HTERT RPE-1 (cell line): Measurements from ENCODE around the gene EXOC4.

ENCODE experiments used
- in situ Hi-C: fragments of 300-500 bp; cut with MboI; formaldehyde crosslinking; loops from 4 replicates; pipeline ENCODE4 v1.14.3; 2020; ENCODE audit warnings: low sequenced_read_pairs

Gene EXOC4

DNA sequence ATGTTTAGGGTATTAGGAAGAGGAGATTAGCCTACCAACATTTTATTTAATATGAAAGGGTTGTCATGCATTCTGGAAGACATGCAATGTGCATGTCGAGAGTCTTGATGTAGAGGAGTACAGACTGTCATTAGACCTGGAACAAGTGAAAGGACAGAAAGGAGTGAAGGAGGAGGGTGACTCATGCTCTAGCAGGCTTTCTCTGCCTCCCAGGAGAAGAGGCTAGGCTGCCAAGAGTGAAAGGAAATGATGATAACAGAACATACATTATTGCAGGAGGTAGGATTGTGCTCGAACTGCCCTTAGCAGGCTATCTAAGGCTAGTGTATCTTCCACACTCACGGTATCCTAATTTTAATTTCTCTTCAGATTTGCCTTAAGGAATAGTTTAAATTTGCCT, 228.8 kb downstream of the EXOC4 start:
- in situ Hi-C loops: no loop called here

DNA sequence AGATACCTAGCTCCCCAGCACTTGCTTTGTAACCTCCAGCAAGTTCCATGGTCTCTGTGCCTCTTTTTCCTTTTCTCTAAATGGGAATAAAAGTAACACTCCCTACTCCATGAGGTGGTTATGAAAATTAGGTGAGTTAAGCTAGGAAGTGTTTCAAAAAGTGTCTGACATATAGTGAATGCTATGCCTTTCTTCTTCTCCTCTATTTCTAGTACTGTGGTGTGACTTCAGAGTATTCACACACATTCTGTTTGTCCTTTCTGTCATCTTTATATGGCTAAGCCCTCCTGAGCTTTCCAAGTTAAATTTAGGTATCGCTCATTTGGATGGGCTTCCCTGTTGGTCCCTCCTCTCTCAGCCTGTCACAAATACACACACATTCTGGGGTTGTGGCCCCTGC, 229.7 kb downstream of the EXOC4 start:
- in situ Hi-C loops: no loop called here

DNA sequence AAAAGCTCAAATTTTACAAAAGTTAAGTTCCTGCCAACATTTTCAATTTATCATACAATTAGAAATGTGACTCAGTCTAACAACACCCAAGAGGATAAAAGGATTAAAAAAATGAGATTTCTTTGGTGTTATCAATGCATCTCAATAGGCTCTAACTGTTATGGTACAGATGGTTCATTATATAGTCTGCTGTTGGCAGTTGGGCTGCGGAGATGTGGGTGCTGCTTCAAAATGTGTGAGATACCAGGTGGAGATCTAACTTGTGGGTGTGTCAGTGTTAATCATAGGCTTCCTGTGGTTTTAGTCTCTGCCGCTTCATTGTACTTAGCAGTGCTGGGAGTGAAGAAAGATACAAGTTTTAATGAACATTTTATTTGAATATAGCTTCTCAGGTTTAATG, 231.2 kb downstream of the EXOC4 start:
- in situ Hi-C loops: no loop called here

DNA sequence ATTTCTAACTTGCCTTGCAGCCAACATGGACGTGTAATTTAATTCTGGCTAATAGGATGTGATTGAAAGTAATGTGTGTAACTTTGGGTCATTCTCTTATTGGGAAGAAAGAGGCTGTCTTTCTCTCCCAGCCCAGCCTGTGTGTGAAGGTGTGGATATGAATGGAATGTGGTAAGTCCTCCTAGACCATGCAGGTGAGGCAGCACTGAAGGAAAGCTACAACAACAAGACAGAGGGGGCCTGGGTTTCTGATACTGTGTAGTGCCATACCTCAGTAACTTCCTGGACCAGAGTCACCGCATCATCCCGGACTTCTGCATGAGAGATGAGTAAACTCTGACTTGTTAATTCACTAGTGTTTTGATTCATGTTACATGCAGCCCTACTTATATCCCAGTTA, 237.0 kb downstream of the EXOC4 start:
- in situ Hi-C loops: no loop called here

DNA sequence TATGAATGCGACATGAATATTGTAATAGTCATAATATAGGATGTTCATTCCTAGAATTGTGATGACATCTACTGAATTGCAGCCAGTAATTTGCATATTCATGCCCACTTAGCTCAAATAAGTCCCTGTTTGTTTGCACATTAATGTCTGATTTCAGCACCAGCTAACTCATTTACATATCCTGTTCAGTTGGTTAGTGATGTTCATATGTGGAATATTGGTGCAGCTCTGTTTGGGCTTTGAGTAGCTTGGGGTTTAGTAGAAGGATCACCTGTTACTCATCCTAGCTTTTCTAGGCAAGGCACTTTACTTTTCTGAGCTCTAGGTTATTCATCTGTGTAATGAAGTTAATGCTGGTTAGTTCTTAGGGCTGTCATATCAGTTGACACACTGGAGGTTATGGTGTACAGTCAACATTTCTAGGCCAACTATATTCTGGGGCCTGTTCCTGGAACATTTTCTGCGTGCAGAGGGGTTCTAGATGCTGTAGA, 238.4 kb downstream of the EXOC4 start:
- in situ Hi-C loops: no loop called here

DNA sequence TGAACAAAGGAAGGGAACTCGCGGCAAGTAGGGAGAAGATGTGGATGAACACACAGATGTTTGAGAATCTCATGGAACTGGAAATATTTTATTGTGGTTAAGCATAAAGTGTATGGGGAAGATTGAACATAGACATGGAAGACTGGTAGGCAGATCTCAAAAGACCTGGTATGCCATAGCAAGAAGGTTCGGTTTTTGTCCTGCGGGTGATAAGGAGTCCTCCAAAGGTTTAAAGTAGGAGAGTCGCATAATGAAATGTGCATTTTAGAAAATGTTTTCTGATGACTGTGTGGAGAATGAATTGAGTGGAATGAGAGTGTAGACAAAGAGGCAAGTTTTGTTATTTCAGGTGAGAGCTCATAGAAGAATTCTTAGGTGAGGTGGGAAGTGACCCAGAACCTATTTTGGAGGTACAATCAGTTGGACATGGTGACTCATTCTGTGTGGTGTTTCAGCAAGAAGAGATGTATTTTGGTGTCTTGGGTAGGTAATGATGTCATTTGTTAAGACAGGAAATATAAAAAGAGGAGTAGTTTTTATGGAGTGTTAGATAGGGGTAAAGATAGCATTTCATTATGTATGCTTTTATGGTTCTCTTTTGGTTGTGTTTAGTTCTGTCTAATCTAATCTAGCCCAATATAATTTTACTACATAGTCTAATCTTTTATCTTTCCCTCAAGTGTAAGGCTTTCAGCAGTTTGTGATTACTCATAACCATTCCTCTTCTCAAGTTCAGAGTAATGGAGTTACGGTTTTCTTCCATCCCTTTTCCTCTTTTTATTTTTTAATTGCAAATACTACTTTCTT, 239.2 kb downstream of the EXOC4 start:
- in situ Hi-C loops: no loop called here

DNA sequence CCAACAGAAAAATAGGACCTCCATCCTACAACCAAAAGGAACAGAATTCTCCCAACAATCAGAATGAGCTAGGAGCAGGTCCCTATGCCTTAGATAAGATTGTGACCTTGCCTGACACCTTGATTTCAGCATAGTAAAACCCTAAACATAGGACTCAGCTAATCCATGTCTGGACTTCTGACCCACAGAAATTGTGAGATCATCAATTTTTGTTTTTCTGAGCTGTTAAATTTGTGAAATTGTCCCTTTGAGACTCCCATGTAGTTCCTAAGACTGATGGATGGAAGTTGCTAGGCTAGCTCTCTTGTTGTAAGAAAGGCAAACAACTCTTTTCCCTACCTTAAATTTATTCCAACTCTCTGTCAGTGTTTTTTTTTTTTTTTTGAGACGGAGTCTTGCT, 244.2 kb downstream of the EXOC4 start:
- in situ Hi-C loops: no loop called here

DNA sequence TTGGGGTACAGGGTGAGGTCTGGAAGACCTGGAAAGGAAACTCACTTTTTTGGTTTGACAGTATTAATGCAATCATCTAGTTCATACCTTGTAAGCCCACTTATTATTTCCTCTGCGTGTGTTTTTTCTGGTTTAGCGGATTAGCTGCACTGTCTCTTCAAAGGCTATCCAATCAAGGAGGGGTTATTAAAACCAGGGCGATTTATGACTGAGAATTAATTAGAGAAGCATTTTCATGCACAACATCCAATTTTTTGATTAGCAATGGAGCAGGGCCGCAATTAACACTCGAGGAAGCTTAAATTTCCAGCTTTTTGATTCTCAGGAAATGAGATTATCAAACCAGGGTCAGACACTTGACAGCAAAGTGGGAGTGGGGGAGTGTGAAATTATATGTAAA, 248.9 kb downstream of the EXOC4 start:
- in situ Hi-C loops: no loop called here

DNA sequence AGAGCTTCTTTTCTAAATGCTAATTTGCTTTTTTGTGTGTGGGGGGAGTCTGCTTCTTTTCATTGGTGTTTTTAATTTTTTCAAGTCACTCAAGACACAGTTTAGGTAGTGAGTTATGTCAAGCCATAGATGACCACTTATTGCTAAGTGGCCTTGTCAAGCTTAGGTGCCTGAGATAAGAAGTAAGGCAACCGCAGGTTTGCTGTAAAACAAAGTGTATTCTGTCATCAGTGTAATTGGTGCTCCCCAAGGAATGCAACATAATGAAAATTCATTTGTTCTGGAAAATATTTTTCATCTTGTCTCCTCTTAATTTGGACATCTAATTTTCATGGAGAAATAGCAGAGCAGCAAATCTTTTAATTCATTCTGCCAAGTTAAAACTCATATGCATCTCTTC, 249.6 kb downstream of the EXOC4 start:
- in situ Hi-C loops: no loop called here

DNA sequence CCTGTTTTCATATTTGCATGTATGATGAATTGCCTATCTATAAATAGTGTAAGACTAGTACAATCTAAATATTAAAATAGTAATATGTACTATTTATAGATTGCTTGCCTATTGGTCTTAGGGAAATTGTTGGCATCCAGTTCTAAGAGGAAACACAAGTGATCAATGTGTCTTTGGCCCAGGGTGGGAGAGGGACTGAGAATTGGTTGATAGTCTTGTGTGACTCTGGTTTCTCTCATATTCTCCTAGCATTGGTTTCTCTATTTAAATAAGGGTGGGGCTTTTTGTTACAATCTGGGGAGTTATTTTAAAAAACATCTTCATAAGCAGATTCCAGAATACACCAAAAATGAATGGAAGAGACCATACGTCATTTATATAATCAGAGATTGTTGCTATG, 250.1 kb downstream of the EXOC4 start:
- in situ Hi-C loops: no loop called here

DNA sequence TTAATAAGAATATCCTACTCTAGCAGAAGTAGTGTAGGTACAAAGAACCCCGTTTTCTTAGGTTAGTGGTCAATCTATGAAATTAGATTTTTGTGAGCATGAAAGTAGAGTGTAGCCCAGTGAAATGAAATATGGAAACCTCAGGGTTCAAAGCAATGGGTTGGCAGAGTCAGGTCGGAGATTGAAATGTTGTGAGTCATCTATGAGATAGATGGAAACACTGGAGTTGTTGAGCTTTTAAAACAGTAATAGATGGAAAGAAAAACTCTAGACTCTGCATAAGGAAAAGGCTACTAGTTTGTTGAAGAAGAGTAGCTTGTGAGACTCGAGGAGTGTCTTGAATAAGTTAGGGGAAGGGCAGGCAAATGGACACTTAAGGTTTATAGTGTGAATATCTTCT, 251.9 kb downstream of the EXOC4 start:
- in situ Hi-C loops: no loop called here

DNA sequence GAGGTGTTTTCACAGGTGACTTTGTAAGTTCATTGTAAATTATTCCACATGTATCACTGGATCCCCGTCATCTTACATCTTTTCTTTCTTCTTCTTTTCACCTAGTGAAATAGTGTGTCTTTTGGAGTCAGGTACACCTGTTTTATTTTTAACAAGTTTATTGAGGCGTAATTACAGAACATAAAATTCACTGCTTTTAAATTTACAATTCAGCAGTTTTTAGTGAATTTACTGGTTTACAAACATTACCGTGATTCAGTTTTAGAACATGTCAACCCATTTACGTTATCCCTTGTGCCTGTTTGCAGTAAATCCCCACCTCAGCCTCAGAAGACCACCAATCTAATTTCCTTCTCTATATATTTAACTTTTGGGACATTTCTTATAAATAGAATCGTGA, 256.9 kb downstream of the EXOC4 start:
- in situ Hi-C loops: no loop called here

DNA sequence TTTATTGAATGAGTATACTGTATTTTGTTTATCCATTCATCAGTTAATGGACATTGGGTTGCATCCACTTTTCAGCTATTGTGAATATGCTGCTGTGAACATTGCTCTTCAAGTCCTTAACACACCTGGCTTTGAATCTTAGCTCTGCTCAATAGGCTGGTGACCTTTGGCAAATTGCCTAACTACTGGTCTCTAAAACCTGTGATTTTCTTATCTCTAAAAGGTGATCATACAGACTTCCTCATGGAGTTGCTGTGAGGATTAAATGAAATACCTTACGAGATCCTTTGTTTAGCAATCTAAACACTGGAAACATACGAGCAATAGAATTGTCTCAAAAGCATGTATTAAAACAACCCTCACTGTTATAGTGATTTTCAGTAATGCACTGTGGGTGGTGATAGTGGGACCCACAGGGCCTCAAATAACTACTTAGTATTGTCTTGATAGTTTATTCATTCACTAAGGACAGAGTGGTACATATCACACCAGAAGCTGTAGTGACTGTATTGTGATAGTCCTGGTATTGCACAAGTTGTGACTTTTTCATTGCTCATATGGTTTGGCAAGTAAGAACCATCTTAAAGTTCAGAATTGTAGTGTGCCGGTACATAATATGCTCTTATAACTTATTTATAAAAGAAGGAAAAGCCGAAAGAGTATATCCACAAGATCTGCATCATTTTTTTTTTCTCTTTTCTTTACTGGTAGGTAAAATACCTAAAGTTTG, 257.6 kb downstream of the EXOC4 start:
- in situ Hi-C loops: no loop called here

DNA sequence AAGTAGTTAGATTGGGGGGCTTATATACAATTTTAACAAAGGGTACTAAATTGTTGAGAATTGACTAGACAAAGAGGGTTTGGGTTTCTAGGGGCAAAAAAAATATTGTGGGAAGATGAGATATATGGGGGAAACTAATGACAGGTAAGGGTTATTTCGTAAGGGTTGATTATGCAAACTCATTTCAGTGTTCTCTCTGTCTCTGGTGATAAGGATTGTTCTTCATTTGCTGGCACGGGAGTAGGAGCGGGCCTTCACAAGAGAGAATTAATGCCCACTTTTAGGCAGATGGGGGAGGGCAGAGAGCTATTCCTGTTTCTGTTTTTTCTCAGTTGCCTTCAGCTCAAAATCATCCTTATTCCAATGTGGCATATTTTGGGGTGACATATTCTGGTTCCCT, 258.4 kb downstream of the EXOC4 start:
- in situ Hi-C loops: no loop called here

DNA sequence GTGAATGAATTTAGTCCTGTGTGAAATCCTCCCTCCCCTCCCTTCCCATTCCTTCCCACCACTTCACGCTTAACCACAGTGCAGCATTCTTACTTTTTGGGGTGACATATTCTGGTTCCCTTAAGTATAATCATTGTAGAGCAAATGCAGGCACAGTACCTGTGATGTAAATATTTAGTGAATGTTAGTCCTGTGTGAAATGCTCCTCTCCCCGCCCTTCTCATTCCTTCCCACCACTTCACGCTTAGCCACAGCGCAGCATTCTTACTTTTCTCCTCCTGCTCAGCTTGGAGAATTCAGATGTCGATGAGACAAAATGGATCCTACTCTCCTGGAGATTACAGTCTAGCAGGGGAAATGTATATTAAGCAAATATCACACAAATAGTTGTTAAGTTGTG, 258.8 kb downstream of the EXOC4 start:
- in situ Hi-C loops: no loop called here

DNA sequence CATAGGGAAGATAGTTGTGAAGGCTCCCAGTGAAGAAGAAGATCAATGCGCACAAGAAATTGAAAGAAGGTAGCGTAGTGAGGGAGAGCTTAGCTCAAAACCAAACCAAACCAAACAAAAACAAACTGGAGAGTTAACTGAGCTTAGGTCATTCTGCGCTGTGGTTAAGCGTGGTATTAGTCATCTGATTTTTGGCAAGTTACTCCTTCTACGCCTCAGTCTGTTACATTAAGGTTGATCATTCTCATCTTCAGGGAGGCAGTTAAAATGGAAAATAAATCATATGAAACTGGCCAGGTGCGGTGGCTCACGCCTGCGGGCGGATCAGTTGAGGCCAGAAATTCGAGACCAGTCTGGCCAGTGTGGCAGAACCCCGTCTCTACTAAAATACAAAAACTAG, 259.7 kb downstream of the EXOC4 start:
- in situ Hi-C loops: no loop called here

DNA sequence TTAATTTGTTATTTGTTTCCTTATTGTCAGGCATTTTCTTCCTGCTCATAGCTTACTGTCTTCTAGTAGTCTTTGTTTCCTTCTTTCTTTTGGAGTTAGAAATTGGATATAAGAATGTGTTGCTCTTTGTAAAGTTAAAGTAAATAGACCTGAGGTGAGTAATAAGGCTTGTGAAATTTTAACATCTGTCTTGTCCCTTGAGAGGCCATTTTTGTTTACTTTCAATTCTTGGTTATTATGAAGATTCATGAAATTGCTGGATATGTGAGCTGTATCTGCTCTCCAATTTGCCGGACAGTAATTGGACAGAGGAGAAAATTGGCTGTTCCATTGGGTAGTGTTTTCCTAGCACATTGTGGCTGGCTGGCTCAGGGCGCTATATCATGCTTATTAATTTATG, 260.7 kb downstream of the EXOC4 start:
- in situ Hi-C loops: no loop called here

DNA sequence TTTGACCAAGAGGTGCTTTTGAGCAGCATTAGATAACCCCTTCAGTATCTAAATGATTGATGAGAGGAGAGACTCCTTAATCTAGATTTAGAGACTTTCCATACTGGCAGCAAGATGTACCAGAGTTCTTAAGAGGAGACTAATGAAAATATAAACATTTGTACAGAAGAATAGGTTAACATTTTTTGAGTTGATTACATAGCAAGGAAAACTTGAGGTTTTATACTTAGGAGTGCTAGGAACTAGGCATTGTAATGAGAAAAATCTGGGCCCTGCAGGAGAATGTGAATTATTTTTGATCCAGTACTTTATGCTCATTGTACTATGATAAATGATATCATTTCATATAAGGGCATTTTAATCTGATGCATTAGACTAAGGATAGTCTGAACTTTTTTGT, 261.7 kb downstream of the EXOC4 start:
- in situ Hi-C loops: no loop called here

DNA sequence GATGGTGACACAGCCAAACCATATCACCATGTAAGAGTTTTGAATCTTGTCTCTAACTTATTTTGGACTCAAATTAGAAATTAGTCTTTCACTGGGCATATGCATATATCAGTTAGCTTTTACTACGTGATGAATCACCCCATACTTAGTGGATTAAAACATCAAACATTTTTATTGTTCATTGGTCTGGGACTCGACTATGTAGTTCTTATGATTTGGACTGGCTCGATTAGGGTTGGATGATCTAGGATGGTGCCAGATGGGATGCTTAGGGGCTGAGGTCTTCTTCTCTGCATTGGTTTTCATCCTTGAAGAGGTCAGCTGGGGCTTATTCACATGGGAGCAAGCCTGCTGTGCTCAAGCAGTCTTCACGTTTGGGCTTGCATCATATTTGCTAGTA, 264.9 kb downstream of the EXOC4 start:
- in situ Hi-C loops: no loop called here

DNA sequence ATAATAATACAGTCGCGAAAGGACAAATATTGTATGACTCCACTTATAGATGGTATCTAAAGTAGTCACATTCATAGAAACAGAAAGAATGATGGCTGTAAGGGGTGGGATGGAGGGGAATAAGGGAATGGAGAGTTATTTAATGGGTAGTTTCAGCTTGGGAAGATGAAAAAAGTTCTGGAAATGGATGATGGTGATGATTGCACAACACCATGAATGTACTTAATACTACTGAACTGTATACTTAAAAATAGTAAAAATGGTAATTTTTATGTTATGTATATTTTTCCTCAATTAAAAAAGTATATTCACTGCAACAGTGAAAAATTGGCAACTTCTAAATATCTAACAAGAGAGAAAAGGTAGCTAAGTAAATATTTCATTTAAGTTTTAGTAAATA, 265.8 kb downstream of the EXOC4 start:
- in situ Hi-C loops: no loop called here

DNA sequence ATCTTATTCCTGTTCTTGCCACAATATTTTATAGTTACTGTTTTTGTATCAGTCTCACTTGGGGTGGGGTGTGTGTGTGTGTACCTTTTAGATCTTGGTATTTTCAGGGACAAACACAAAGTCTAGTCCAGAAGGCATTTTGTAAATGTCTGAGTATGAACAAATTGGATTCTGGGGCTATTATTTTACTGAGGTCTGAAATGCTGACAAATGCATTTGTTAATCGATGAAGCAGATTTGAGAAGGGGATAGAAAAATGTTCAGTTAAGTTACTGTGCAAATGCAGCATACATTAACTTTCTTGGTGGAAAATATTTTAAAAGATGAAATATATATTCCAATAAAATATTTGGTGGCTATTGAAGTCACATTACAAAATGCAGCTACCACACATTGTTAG, 267.4 kb downstream of the EXOC4 start:
- in situ Hi-C loops: no loop called here

DNA sequence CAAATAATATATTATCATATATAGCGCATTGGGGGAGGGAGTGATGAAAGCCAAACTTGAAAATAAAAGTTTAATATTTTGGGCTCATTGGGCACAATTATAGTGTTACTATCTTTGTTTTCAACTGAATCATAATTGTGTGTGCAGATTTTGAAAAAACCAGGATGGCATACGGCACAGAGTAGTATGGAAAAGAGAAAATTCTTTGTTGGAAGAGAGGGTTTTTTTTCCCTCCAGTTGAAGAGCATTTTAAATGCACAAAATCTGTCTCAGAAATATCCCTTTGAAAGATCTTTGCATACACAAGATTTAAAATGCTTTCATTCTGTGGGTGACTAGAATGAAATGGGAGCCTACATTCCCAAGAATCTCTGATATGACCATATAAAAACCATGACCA, 269.6 kb downstream of the EXOC4 start:
- in situ Hi-C loops: no loop called here
